GM21737 (cell line): ENCODE measurements around the gene ZNF628.

ENCODE experiments used
- ATAC-seq: cut with Tn5 transposase; IDR thresholded peaks from one replicate; pipeline ENCODE4 v1.9.1; 2021; ENCODE audit warnings: mild to moderate bottlenecking, moderate library complexity; ENCODE audit not compliant: unreplicated experiment

The ZNF628 gene

DNA sequence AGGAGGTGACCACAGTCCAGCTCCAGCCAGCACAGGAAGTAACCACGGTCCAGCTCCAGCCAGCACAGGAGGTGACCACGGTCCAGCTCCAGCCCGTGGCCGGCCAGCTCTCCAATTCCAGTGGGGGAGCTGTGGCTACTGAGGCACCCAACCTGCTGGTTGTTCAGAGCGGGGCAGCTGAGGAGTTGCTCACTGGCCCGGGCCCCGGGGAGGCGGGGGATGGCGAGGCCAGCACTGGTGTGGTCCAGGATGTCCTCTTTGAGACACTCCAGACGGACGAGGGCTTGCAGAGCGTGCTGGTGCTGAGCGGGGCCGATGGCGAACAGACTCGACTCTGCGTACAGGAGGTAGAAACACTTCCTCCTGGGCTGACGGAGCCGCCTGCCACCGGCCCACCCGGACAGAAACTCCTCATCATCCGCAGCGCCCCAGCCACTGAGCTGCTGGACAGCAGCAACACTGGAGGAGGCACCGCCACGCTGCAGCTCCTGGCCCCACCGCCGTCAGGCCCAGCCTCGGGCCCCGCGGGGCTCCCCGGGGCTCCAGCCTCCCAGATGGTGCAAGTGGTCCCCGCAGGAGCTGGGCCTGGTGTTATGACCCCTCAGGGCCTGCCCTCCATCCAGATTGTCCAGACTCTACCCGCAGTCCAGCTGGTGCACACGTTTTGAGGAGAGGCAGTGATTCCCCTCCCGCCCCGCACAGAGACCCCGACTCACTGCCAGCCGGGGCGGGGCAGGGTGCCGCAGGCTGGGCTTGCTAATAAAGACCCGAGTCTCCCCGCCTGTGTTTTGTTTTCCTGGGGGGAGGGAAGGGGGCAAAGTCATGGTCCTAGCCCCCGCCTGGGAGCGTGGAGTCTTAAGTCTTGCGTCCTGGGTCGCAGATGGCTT, 7.5 kb downstream of the ZNF628 start:
- no peak for ATAC-seq

DNA sequence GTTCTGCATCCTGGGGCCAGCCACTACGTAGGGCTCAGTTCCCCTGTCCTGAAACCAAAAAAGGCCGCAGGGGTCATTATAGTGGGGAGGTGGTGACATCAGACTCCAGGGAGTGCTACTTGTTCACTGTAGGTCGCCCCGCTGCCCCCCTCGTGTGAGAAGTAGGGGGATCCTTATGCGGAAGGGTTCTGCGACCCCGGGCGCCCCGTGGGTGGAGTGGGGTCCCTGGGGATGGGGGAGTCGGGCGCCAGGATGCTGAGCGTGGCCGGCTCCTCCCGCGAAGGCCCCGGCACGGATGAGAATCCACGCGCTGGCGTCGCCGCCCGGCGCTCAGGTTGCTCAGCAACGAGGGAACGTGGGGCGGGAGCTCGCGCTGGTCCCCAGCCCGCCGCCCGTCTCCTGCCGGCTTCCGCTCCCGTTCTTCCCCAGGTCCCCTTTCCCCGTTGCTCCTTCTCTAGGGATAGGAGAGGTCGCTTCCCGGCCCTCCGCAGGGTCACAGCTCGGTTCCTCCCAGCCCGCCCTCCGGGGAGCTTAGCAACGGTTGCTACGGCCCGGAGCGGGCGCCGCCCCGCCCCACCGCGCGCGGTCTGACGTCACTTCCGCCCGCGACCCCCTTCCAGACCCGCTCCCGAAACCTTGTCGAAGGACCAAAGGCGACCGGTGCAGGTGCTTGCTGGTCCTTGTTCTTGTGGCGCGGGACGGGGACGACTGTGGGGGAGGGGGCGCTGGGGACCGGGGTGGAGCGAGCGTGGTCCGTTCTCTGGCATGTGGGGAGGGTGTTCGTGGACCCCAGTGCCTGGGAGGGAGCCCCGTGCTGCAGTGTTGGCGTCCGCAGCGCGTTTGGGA, 8.4 kb downstream of the ZNF628 start, which contains the start of gene NAT14:
TSS of gene NAT14 (plus strand) at position 596 of the 846 bp plus-strand sequence. CDS start 521 bp downstream, outside the sequence.
- ATAC-seq = no peak

DNA sequence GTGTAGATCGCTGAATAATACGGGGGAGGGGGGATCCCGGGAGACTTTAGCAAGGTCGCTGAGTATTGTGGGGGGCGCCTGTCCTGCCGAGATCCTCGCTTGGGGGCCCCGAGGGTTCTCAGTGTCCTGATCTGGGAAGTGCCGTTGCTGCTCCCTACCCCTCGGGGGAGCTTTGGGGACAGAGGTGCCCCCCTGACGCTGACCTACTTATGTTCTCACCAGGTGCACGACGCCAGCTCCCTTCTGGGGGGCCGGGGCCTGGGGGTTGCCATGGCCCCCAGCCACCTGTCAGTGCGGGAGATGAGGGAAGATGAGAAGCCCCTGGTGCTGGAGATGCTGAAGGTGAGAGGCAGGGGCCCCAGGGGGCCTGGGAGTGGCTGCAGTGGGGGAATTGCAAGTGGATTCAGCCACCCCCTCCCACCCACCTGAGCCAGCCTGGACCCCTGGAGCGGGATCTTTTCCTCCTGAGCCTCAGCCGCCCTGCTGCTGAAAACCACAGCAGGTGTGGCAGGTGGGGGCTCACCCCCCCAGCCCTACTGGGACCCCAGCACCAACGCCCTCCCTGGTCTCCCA, 9.1 kb downstream of the ZNF628 start:
- ATAC-seq = no peak

DNA sequence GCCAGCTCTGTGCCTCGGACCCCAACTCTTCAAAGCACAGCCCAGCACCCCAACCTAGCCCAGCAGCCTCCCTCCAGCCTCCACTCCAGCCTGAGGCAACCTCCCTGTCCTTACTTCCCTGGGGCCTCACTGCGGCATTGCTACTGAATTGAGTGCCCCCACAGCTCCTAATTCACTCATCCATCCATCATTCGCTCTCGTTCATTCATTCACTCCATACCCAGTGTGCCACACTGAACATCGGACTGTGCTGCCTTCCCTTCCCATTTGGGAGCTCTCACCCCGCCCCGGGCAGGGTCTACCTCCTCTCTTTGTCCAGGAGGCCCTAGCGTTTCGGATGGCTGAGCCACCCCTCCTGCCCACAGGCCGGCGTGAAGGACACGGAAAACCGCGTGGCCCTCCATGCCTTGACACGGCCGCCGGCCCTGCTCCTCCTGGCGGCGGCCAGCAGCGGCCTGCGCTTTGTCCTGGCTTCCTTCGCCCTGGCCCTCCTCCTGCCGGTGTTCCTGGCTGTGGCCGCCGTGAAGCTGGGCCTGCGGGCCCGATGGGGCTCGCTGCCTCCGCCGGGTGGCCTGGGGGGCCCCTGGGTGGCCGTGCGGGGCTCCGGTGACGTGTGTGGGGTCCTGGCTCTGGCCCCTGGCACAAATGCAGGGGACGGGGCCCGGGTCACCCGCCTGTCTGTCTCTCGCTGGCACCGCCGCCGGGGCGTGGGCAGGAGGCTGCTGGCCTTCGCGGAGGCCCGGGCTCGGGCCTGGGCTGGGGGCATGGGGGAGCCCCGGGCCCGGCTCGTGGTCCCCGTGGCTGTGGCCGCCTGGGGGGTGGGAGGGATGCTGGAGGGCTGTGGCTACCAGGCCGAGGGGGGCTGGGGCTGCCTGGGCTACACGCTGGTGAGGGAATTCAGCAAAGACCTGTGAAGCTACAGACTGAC, 9.9 kb downstream of the ZNF628 start:
- no peak for ATAC-seq

DNA sequence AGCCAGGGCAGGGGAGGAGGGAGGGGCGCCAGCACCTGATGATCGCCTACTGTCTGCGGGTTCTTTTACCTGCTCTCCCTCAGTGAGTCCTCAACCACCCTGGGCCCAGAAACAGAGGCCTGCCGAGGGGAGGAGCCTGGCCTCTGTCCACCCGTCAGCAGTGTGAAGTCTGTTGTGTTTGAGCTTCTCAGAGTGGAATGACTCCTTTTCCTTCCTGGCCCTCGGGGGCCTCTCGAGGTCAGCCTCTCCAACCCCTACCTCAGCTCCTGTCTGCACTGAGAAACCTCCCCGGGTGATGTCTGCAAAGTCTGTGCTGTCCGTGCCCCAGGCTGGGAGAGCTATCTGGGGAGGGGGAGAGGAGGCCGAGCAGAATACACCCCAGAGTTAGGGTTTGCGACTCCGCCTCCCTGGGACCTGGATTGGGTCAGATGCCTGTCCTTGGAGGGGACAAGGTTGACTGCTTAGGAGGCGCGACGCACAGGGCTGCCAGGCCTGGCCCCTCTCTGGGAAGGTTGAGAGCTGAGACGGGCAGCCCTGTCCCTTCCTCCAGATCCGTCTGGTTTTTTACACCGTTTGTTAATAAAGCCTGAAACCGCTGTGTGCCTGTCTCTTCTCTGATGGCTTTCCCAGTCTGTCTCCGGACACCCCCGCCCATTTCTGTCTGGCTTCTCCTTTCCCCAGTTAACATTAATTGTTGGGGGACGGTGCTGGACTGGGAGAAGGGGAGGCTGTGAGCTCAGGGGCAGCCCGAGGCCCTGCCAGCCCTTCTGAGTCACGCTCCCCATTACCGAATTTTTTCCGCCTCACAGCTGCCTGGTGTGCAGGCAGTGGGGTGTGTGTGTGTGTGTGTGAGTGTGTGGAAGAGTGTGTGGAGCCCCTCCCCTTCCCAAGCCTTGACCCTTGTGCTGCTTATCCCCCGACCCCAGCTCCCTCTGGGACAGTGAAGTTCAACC, 10.8 kb downstream of the ZNF628 start:
- no peak for ATAC-seq

DNA sequence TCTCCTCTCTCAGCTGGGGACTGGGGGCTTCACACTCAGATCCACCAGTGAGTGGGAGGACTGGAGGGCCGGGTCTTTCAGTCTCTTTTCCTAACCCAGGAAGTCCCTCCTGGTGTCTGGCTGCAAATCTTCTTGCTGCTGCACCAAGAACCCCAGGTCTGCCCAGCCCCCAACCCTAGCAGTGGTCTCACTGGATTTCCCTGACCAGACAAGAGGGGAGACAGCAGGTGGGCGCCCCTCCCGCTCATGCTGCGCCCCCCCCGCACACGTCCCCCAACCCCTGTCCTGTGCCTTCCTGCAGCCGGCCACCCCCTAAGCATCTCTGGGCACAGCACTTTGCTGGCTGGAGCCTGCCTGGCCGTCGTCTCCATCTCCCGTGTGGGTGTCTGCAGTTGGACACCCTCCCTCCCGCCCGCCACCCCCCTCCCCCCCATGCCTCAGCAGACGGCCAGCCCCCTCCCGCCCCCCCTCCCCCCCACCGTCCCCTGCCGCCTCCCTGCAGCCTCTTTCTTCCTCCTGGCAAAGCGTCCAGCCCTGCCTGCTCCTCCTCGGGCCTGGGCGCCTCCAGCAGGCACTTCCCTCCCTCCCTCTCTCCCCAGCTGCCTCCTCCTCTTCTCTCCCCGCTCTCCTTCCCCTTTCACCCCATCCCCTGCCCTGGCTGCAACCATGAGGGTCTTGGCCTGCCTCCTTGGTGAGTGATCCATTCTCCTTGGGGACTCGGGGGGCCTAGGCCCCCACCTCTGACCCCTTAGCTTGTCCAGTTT, 11.7 kb downstream of the ZNF628 start, which contains the start of gene SSC5D:
TSS of gene SSC5D (plus strand) at position 513 of the 764 bp plus-strand sequence. CDS start at position 667, 154 bp downstream.
- no peak for ATAC-seq

DNA sequence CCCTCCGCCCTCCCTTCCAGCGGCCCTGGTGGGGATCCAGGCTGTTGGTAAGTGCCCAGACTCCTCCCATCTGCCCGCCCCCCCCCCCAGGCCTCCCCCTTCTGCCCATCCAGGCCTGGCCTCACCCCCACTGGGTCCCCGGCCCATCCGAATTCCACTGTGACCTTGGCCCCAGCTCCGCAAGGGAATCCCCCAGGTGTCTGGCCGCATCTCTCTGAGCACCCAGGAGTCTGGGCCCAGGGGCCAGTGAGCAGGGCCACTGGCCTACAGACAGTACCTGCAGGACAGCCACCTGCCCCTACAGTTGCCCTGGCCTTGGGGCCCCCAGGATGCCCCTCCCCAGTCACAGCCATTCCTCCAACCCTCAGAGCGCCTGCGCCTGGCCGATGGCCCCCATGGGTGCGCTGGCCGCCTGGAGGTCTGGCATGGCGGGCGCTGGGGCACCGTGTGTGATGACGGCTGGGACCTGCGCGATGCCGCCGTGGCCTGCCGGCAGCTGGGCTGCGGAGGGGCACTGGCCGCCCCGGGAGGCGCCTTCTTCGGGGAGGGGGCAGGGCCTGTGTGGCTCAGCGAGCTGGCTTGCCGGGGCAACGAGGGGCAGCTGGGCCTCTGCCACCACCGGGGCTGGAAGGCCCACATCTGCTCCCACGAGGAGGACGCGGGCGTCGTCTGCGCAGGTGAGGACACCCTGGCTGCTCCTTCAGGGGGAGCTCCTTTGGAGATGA, 12.7 kb downstream of the ZNF628 start:
- ATAC-seq = no peak

DNA sequence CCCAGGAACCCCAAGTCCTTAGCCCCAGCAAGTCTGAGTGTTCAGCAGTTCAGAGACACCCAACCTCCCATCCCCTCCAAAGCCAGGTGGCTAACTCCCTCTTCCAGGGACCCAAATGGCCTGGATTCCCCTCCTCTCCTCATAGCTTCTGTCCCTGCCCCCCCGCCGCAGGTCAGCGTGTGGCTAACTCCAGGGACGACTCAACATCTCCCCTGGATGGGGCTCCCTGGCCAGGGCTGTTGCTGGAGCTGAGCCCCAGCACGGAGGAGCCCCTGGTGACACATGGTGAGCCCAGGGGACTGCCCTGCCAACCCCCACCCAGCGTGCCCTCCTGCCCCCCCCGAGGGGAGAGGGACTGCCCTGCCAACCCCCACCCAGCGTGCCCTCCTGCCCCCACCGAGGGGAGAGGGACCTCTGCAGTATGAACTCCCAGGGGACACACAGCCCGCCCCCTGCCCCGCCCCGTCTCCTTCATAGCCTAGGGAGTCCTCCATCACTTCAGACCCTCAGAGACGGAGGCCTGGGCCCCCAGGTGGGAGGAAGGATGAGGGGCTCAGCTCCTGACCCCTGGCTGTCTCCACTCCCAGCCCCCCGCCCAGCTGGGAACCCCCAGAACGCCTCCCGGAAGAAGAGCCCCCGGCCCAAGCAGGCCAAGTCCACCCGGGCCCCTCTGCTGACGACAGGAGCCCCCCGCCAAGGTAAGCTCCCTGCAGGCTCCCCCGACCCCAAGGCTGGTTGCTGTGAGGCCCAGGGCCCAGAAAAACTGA, 13.5 kb downstream of the ZNF628 start:
- ATAC-seq = no peak

DNA sequence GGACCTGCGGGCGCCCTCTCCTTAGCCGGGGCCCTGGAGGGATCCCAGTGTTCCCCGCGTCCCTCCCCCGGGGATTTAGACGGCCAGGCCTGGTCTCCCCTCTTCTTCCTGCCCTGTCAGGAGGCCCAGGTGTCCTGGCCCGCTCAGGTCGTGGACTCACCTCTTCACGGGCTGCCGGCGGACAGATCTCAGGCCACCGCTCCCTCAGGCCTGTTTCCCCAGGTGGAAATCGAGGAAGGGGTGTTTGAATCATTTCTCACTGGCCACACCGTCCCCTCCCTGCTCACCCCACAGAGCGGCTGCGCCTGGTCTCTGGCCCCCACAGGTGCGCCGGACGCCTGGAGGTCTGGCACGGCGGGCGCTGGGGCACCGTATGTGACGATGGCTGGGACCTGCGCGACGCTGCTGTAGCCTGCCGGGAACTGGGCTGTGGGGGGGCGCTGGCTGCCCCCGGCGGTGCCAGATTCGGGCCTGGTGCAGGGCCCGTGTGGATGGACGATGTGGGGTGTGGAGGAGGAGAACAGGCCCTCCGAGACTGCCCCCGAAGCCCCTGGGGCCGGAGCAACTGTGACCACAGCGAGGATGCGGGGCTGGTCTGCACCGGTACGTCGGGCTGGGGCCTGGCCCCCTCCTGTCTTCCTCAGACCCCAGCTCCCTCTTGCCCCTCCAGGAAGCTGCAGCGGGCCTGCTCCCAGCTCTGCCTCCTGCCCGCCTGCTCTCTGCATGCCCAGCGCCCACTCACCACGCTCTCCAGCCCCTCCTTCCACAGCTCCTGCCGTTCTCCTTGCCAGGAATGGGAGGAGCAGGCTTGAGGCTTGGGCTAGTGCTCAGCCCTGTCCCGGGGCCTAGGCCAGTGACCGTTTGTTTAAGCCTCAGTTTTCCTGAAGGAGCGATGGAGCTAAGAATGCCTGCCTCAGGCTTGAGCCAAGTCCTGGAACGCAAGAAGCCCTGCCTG, 14.3 kb downstream of the ZNF628 start:
- no peak for ATAC-seq

DNA sequence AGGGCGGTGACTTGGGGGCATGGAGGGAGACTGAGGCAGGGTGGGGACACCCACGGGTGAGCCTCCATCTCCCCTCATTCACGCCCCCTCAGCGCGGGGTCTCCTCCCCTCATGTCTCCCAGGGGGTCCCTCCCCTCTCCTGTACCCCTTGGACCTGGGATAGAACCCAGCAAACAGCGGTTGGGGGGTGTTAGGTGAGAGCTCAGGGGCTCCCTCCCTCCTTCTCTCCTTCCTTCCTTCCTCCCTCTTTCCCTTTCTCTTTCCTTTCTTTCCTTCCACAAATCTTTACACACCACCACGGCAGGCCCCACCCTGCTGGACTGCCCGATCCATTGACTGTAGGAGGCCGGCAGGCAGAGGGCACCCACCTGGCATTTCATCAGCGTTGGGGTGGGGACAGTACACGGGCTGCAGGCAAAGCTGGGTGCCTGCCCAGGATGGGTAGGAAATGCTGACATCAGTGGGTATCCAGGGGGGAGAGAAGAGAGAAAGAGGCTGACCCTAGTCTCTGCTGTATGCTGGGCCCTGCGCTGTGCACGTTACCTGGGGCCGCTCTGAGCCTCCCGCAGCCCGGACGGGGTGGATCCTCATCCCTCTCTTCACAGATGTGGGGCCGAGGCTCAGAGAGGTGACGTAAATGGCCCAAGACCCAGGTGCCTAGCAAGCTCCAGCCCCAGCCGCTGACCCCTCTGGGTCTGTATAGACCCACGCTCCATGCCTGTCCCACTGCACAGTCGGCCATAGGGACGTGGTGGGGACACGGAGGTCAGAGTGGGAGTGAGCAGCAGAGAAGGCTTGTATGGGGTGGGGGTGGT, 15.3 kb downstream of the ZNF628 start:
- no peak for ATAC-seq

DNA sequence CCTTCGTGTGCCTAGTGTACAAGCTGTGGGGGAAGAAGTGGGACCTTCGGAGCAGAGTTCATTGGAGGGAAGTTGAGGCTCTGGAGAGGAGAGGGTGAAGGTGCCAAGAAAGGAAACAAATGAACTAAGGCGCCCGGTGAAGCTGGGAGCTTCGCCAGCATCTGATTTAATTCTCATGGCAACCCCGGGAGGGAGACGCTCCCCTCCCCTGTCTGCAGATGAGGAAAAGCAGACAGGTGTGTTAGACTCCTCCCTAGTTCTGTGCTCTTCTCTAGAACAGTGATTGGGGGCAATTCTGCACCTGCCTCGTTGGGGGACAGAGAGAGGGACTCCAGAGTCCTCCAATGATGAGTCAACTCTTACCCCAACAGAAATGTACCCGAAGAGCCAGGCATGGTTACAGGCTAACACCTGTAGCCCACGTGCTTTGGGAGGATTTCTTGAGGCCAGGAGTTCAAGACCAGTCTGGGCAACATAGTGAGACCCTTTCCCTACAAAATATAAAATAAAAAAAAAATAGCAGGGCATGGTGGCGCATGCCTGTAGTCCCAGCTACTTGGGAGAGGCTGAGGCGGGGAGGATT, 16.0 kb downstream of the ZNF628 start:
- no peak for ATAC-seq

DNA sequence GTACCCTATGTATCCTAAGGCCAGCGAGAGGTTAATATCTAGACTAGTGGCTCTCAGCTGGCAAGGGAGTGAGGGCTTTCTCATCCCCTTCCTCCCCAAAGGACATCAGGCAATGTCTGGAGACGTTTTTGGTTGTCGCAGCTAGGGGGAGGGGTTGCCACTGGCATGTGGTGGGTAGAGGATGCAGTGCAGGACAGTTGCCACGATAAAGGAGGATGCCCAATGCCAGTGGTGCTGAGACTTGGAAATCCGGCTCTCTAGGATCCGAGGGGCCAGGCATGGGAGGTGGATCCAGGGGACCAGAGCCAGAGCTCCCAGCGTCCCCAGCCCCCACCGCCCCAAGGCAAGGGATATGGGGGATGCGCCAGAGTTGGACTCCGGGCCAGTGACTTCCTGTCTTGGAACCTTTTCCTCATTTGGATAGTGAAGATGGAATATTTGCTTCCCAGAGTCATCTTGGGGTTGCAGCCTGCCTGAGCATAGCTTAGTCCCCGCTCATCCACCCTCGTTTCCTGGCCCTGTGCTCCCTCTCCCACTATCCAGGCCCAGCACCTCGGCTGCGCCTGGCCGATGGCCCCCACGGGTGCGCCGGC, 16.7 kb downstream of the ZNF628 start:
- ATAC-seq = no peak

DNA sequence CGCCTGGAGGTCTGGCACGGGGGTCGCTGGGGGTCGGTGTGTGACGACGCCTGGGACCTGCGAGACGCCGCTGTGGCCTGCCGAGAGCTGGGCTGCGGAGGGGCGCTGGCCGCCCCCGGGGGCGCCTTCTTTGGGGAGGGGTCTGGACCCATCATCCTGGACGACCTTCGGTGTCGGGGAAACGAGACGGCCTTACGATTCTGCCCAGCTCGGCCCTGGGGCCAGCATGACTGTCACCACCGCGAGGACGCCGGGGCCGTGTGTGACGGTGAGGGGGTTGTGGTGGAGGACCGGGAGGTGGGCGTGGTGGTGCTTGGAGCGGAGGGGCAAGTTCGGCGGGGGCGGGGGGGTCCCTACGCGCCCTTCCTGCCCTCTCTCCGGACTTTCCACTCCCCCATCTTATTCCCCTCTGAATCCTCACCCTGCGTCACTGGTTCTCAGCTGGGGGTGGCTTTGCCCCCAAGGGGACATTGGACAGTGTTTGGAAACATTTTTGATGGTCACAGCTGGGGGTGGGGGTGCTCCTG, 17.3 kb downstream of the ZNF628 start:
- no peak for ATAC-seq

DNA sequence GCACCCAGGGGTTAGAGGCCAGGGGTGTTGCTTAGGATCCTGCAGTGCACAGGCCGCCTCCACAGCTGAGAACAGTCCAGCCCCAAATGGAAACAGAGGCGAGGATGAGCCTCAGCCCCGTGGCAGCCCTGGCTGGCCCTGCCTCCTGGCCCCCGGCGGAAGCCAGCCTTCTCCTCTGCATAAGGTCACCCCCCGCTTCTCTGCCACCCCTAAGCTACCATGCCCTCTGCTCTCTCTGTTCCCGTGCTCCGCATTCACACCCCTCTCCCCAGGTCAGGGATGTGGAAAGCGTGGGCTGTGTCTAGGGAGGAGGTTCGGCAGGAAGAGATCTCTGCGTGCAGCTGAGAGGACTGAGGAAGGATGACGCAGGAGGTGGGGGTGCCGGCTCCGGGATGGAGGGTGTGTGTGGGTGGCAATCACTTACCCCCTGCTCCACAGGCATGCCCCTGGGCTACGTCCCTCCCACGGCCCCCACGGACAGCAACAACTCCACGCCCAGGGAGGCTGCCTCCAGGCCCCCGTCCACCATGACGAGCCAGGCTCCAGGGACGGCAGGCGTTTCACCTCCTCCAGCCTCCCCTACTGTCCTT, 17.9 kb downstream of the ZNF628 start:
- no peak for ATAC-seq
